Stimulated activated naive B cell treated with anti-CD40 and anti-IgM and Interleukin-4, amounts not matched to agents 10 μg/mL and 1 μg/mL and 100 μg/mL, for 72 hours (primary cell): ENCODE results near the gene SEMA4D.

Source experiments
- ATAC-seq, 2 donors: fragments of 150-1000 bp; cut with Tn5 transposase; replicated peaks; 2 replicates each; pipeline ENCODE4 v1.10.0; 2021; ENCODE audit warnings: moderate library complexity in 1 of 2
- DNase-seq: peaks from one replicate; pipeline ENCODE4 v3.0.0; 2021
- H3K27ac Mint-ChIP-seq: one replicate; pipeline ENCODE4 v1.8.0; 2022; ENCODE audit warnings: mild to moderate bottlenecking, mixed read lengths
- H3K27me3 Mint-ChIP-seq, 2 donors: one replicate each; pipeline ENCODE4 v1.8.0; 2022; ENCODE audit warnings: mixed read lengths in 2 of 2
- H3K36me3 Mint-ChIP-seq, 2 donors: one replicate each; pipeline ENCODE4 v1.8.0; 2022; ENCODE audit warnings: mixed read lengths in 2 of 2, mild to moderate bottlenecking in 1 of 2
- H3K4me1 Mint-ChIP-seq, 2 donors: one replicate each; pipeline ENCODE4 v1.8.0; 2022; ENCODE audit warnings: mixed read lengths in 2 of 2, mild to moderate bottlenecking in 1 of 2
- H3K4me3 Mint-ChIP-seq, 2 donors: one replicate each; pipeline ENCODE4 v1.8.0; 2022; ENCODE audit warnings: mild to moderate bottlenecking in 2 of 2, mixed read lengths in 2 of 2, moderate library complexity in 1 of 2
- H3K9me3 Mint-ChIP-seq, 2 donors: one replicate each; pipeline ENCODE4 v1.8.0; 2022; ENCODE audit warnings: mixed read lengths in 2 of 2, mild to moderate bottlenecking in 1 of 2

SEMA4D gene

DNA sequence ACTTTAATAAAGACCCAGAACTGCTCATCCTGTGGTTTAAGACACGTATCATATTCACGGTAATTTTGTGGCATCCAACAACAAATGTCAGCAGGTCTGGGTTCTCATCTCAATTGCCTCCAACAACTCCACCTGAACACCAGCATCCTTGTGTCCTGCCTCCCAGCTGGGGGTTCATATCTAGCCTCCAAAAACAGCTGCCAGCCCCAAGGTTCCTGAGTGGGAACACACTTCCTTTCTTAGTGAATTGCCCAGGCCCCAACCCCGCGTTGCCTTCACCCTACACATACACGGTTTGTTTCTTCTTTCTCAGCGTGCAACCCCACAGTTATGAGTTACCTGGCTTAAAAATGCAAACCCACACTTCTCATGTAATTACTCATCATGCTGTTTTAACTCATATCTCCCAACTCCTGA lies 77.9 kb downstream of the SEMA4D start:
- DNase-seq (peak; percentile 23), ATAC-seq (peak; percentile 50 to 55)
- Mint-ChIP-seq H3K27ac (peak overlapping the region; percentile 91), H3K27me3 (no peaks in the 10 kb centered on the region), H3K36me3 (peaks cover 62 to 67% of the 10 kb centered on the region in 2 donors), H3K9me3 (peaks cover 3 to 9% of the 10 kb centered on the region in 2 donors), H3K4me3 (peak overlapping the region; percentile 6 to 60), H3K4me1 (peaks cover 65 to 96% of the 10 kb centered on the region in 2 donors)

DNA sequence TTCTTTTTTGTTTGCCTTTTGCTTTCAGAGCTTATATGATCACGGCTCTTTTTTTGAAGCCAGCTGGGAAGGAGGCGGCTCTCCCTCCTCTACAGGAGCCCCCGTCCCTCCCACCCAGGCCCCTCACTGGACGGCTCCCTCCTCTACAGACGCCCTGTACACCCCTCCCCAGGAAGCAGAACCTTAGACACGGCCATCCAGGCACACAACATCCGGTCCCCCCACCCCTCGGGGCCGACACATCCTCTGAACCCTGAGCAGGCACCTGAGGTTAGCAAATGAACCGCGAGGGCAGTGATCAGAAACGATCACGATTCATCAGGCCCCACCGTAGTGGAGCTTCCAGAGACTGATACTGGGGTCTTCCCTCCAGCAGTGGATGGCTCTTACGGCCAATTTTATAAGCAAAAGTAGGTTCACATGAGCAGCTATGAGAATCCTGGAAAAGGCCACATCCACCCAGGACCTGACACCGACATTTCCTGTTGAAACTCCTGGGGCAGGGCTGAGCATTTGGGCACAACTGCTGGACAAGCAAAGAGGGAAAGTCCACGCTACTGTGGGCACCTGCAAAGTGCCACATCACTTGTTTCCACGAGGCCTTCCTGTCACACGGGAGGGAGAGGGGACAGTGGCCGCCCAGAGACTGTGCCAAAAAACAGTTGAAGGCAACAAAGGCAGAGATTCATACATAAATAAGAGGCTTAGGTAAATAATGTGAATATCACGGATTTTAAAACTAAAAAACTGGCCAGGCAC lies 78.9 kb downstream of the SEMA4D start:
- H3K4me1 Mint-ChIP-seq: peaks cover 57 to 87% of the 10 kb centered on the region in 2 donors
- H3K27ac Mint-ChIP-seq: peak overlapping the region; percentile 91

DNA sequence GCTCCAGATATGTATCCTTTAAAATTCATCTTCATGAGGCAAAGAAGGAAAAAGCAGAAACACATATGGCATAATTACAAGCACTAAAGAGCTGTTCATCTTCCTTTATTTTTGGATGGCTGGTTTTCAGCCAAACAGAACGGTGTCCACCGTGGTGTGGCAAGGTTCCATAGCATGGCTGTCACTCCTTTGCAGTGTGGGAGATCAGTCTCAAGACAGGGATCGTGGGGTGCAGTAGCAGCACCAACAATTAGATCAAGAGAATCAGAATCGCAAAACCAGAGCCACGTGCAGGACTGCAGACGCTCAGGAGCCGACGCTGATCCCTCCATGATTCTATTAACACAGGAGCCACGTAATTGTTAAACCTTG lies 79.5 kb downstream of the SEMA4D start:
- peaks cover 3 to 4% of the 10 kb centered on the region in 2 donors for H3K9me3 Mint-ChIP-seq
- H3K4me3 Mint-ChIP-seq: peak overlapping the region; percentile 65 to 80
- no peaks in the 10 kb centered on the region for H3K27me3 Mint-ChIP-seq
- ATAC-seq (no peak), DNase-seq (no peak)
- H3K4me1 Mint-ChIP-seq: peaks cover 51 to 81% of the 10 kb centered on the region in 2 donors
- peak overlapping the region; percentile 91 for H3K27ac Mint-ChIP-seq
- H3K36me3 Mint-ChIP-seq: peaks cover 58 to 63% of the 10 kb centered on the region in 2 donors

More for the DNA sequence above, 78.9 kb downstream of the SEMA4D start:
- ATAC-seq (peak; percentile 66 to 73), DNase-seq (peak; percentile 44)
- Mint-ChIP-seq H3K27me3 (no peaks in the 10 kb centered on the region), H3K36me3 (peaks cover 63 to 64% of the 10 kb centered on the region in 2 donors), H3K4me3 (peak overlapping the region; percentile 65 to 80), H3K9me3 (peaks cover 3 to 4% of the 10 kb centered on the region in 2 donors)

DNA sequence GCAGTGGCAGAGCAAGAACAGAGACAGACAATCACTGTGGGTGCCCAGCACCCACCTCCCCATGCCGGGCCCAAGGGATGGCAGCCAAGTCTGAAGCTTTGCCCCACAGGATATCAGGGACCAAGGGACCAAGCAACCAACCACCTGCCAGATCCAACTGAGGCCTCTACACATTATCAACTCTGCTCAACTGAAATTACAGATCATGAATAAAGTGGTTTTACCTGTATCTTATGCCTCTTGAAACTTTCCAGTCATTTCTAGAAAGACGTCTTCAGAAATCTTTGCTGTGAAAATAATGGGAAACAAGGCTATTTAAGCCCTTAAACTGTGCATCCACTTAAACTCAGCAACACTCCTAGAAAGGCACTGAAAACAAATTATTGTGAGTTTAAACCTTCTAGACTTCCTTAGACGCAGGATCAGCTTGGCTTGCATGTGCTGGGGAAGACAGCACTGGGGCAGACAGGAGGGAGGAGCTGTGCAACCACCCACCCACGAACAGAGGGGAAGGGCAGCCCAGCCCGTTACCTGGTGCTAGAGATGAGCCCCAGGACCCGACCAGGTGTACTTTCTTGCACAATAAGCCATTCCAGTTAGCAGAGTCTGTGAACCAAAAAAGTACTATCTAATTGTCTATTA lies 80.0 kb downstream of the SEMA4D start:
- Mint-ChIP-seq H3K27ac (peak overlapping the region; percentile 91), H3K27me3 (no peaks in the 10 kb centered on the region), H3K4me1 (peaks cover 50 to 76% of the 10 kb centered on the region in 2 donors), H3K4me3 (peak overlapping the region; percentile 65 to 80), H3K36me3 (peaks cover 57 to 62% of the 10 kb centered on the region in 2 donors), H3K9me3 (peaks cover 3 to 4% of the 10 kb centered on the region in 2 donors)
- ATAC-seq (no peak), DNase-seq (no peak)

DNA sequence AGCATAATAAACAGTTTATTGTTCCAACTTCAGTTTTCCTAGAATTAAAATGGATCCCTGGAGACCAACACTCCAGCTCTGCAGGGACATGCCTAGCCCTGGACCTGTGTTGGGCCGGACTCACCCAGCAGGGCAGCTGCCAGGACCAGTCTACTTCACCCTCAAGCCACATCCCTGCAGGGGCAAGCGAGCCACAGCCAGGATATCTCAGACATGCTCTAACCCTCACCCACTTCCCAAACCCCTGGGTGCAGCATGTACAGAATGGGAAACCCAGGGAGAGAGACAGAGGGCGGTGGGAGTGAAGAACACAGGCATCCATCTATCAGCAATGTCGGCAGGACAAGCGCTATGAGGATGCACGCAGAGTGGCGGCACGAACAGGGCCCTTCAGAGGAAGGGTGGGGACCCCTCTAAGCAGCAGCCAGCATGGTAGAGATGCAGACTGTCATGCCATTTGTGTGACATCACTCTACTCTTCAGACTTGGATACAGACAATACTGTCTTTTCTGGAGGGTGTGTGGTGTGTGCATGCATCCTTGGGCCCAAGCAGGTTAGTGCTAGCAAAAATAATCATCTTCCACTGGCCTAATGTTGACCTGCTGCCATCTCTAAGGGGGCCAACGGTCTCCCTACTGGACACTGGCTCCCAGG lies 83.1 kb downstream of the SEMA4D start:
- peaks cover 41 to 62% of the 10 kb centered on the region in 2 donors for H3K4me1 Mint-ChIP-seq
- no peak for DNase-seq
- H3K4me3 Mint-ChIP-seq: no peak overlapping the region
- no peak overlapping the region for H3K27ac Mint-ChIP-seq
- no peaks in the 10 kb centered on the region for H3K27me3 Mint-ChIP-seq
- H3K36me3 Mint-ChIP-seq: peaks cover 60 to 71% of the 10 kb centered on the region in 2 donors
- H3K9me3 Mint-ChIP-seq: peaks cover 4 to 5% of the 10 kb centered on the region in 2 donors
- no peak for ATAC-seq

DNA sequence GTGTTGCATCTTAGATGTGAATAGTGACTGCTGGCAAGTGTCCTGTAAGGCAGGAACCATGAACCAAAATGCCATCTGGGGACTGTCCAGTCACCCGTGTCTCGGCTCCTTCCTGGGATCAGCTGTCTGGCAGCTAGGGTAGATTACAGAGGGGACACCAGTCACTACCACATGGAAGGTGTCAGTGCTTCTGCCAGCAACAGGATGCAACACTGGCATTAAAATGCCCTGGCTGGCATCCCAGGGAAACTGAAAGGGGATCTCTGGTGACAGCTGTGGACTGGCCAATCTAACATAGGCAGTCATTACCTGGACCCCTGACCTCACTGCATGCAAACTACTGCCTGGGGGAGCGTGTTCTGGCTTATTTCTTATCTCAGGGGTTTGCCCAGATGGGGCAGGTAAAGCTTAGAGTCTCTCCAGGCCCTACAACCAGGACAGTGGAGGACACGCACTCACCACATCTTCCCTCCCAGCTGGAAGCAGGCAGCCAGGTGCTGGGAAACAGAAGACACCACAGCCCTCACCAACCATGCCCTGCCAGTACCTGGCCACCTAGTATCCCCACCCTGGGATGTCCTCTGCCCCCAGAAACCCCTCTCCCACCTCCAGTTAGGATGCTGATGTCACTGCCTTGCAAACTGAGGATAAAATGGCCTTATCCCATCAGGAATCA lies 83.8 kb downstream of the SEMA4D start:
- DNase-seq (no peak), ATAC-seq (no peak)
- peak overlapping the region; percentile 14 for H3K27ac Mint-ChIP-seq
- H3K27me3 Mint-ChIP-seq: no peaks in the 10 kb centered on the region
- no peak overlapping the region for H3K4me3 Mint-ChIP-seq
- H3K9me3 Mint-ChIP-seq: peaks cover 4 to 5% of the 10 kb centered on the region in 2 donors
- peaks cover 58 to 74% of the 10 kb centered on the region in 2 donors for H3K36me3 Mint-ChIP-seq
- H3K4me1 Mint-ChIP-seq: peaks cover 45 to 62% of the 10 kb centered on the region in 2 donors

DNA sequence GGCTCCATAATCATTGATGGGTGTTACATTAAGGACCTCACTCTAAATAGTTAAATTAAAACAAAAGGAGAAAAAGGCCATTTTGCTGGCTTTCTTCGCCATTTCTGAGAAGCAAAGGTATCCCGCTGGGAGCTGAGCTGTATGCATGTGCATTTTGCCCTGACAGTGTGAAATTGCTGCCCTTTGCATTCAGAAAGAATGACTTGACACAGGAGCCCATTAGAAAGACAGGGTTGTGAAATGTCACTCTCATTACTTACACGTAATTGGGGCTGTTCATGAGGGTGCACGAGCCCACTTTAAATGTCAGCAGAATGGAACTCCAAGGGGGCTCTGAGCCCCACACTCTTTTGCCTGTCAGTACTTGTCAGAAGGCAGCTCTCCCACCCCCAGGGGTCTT lies 85.0 kb downstream of the SEMA4D start:
- DNase-seq (no peak), ATAC-seq (no peak)
- H3K27me3 Mint-ChIP-seq: no peaks in the 10 kb centered on the region
- H3K27ac Mint-ChIP-seq: no peak overlapping the region
- H3K9me3 Mint-ChIP-seq: peaks cover 4 to 5% of the 10 kb centered on the region in 2 donors
- H3K4me3 Mint-ChIP-seq: no peak overlapping the region
- peaks cover 44 to 61% of the 10 kb centered on the region in 2 donors for H3K4me1 Mint-ChIP-seq
- H3K36me3 Mint-ChIP-seq: peaks cover 58 to 74% of the 10 kb centered on the region in 2 donors

DNA sequence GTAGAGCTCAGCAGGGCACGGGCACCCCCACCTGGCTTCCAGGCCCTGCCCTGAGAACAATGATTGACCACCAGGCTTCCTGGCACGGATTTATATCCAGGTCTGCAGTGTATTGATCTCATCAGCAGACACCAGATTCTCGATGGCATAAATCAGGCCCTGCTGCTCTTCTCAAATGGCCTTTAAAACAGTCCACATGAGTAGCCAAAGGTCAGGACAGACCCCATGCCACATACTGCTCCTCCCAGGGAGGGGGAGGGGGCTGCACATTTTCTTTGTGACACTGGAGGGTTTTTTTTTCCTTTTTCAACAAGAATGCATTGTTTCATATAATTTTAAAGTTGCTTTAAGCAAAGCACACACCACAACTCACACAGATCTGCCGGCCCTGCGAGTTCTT lies 85.4 kb downstream of the SEMA4D start:
- Mint-ChIP-seq H3K27me3 (no peaks in the 10 kb centered on the region), H3K36me3 (peaks cover 57 to 73% of the 10 kb centered on the region in 2 donors), H3K4me3 (no peak overlapping the region)

DNA sequence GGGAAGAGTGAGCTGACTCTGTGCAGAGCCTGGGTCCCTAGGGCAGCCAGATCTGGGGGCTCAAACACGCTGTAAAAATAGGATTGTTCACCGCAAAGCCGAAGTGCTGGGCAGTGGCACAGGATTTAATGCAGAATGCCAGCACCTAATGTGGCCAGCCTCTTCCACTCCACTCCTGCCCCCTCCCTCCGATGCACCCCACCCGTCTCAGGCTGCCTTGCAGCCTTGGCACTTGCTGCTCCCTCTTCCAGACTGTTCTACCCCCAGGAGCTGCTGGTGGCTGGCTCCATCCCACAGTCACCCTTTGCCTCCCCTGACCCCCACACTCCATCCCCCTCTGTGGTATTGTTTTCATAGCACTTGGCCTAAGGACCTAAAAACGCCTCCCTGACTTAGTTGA lies 86.2 kb downstream of the SEMA4D start:
- Mint-ChIP-seq H3K9me3 (peaks cover 4 to 6% of the 10 kb centered on the region in 2 donors), H3K4me3 (no peak overlapping the region), H3K4me1 (peaks cover 46 to 59% of the 10 kb centered on the region in 2 donors), H3K27ac (peak overlapping the region; percentile 39), H3K27me3 (no peaks in the 10 kb centered on the region), H3K36me3 (peaks cover 54 to 71% of the 10 kb centered on the region in 2 donors)
- no peak for ATAC-seq
- DNase-seq: no peak

More for the DNA sequence above, 85.4 kb downstream of the SEMA4D start:
- DNase-seq: no peak
- no peak for ATAC-seq
- Mint-ChIP-seq H3K9me3 (peaks cover 4 to 6% of the 10 kb centered on the region in 2 donors), H3K4me1 (peaks cover 43 to 60% of the 10 kb centered on the region in 2 donors), H3K27ac (no peak overlapping the region)

DNA sequence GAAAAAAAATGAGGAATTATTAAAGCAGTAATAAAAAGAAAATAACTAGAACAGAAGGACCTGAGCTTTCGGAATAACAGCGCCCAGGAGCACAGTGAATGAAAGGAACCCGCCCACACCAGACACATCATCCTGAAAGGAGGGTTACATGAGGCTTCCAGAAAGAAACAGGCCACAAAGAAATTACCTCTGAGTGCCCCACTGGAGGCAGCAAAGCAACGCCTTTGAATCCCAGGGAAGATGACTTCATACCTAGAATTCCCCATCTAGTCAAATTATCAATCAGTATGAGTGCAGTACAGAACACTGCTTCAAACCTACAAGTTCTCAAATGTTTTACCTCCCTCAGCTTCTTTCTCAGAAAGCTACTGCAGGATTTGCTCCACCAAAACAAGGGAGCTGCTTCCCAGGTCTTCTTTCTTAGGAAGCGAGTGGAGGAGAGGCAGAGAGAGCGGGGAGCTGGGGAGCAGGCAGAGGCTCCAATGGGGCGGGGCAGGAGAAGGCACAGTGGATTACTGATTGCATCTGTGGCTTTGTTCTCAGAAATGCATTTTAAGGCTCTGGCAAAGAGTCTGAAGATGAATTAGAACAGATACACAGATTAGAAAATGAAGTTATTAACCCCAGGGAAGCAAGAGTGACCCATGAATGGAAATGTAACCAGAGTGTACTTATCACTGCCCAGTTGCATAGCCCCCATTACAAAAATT lies 87.1 kb downstream of the SEMA4D start:
- Mint-ChIP-seq H3K27me3 (no peaks in the 10 kb centered on the region), H3K27ac (peak overlapping the region; percentile 93), H3K9me3 (peaks cover 4 to 6% of the 10 kb centered on the region in 2 donors), H3K4me1 (peaks cover 51 to 59% of the 10 kb centered on the region in 2 donors), H3K36me3 (peaks cover 51 to 67% of the 10 kb centered on the region in 2 donors), H3K4me3 (peak overlapping the region in 1 of 2 donors; percentile 63)
- ATAC-seq (peak; percentile 64 to 77), DNase-seq (peak; percentile 24)

DNA sequence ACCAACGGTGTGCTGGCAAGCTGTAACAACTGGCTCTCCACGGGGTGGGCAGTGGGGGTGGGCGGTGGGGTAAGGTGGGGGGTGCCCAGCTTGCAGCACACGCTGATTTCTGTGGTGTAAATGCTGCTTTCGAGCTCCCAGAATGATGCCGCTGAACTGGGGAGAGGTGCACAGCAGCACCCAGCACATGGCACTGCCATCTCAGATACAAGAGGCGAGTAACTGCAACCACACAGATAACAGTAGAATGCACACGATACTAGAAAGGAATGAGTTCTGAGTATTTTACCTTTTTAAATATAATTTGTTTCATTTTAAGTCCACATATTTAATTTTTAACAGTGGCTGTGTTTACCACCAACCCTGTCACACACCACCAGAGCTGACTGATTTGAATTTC lies 87.9 kb downstream of the SEMA4D start:
- Mint-ChIP-seq H3K4me1 (peaks cover 59 to 63% of the 10 kb centered on the region in 2 donors), H3K36me3 (peaks cover 53 to 75% of the 10 kb centered on the region in 2 donors), H3K27me3 (no peaks in the 10 kb centered on the region), H3K9me3 (peaks cover 4 to 6% of the 10 kb centered on the region in 2 donors), H3K4me3 (no peak overlapping the region), H3K27ac (peak overlapping the region; percentile 93)
- no peak for DNase-seq
- no peak for ATAC-seq

DNA sequence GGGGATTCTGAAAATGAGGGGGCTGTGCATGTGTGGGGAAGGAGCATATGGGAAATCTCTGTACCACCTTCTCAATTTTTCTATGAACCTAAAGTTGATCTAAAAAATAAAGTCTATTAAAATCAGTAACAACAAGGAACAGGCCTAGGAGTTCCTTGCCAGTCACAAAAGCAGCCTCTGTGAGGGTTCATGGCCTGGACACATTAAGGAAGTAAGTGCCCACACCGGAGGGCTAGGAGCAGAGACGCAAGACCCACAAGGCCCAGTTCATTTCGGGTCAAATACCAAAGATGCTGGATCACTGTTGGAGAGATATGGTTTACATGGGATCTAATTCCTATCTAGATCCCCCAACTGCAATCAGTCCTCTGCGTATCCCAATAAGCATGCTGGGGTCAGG lies 88.4 kb downstream of the SEMA4D start:
- H3K4me1 Mint-ChIP-seq: peaks cover 63 to 68% of the 10 kb centered on the region in 2 donors
- H3K4me3 Mint-ChIP-seq: peak overlapping the region in 1 of 2 donors; percentile 31
- no peak for DNase-seq
- peaks cover 4 to 6% of the 10 kb centered on the region in 2 donors for H3K9me3 Mint-ChIP-seq
- no peak for ATAC-seq
- peak overlapping the region; percentile 69 for H3K27ac Mint-ChIP-seq
- peaks cover 54 to 77% of the 10 kb centered on the region in 2 donors for H3K36me3 Mint-ChIP-seq
- H3K27me3 Mint-ChIP-seq: no peaks in the 10 kb centered on the region

DNA sequence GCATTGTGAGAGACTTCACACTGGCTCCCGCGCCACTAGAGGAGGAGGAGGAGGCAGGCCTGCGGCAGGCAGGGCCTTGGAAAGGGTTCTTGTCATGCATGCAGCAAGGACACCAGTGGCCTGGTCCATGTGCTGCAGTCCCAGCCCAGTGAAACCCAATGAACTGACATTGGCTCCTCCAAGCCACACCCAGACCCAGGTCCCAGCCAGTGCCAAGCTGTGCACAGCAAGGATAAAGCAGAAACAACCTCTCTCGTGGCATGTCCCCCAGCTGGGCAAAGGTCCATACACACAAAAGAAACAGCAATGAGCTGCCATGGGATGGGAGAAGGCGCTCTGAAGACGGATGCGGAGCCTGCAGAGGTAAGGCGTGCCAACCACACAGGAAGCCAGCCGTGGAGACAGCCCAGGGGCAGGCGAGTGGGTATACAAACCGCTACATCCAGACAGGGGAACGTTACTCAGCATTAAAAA lies 89.2 kb downstream of the SEMA4D start:
- peak; percentile 24 for DNase-seq
- Mint-ChIP-seq H3K9me3 (peaks cover 4 to 6% of the 10 kb centered on the region in 2 donors), H3K4me3 (peak overlapping the region; percentile 26 to 31), H3K4me1 (peaks cover 70 to 76% of the 10 kb centered on the region in 2 donors), H3K36me3 (peaks cover 58 to 79% of the 10 kb centered on the region in 2 donors), H3K27ac (peak overlapping the region; percentile 69), H3K27me3 (no peaks in the 10 kb centered on the region)
- ATAC-seq: peak; percentile 54 to 73
